ENCODE data around the gene ALDH3A2.

Gene ALDH3A2

DNA sequence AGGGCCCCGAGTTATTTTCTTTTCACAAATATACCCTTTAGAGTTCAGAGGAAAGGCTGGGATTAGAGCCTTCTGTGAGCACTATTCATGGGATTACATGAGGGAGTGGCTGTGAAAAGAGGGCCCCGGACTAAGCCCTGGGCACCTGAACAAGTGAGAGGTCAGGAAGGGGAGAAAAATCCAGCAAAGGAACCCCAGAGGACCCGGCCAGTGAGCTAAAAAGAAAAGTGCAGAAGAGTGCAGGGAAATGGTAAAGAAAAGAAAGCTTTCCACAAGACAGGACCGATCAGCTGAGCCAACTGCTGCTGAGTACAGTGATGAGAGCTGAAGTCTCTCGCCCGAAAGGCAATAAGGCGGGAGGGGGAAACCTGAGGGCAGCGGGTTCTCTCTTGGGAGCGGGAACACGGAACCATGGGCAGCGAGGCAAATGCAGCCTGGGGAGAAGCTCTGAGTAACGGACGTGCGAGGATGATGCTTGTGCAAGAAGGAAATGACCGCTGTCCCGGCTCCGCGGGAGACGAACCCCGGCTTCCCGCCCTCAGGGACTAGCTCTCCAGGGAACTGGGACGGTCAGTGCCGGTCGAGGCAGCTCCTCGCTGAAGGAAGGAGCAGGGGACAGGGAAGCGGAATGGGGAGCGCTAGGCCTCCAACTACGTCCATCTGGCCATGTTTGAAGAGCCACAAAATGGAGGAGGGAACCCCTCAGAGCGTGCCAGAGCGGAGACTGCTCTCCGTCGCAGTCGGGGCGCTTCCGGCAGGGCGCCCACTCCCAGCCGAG is 665 bp upstream of the ALDH3A2 start:
- Histone ChIP-seq H3K4me1 (ENCODE audit: control extremely low read depth in 1 of 4, control insufficient read depth in 4 of 4, insufficient read depth in 4 of 4, low read length in 3 of 4) (peaks cover 10 to 32% (median 28%) of the 10 kb centered on the region in 4 experiments), H3K27ac (ENCODE audit: insufficient read depth in 1 of 2, low read depth in 1 of 2, low read length in 2 of 2, poor library complexity in 1 of 2, severe bottlenecking in 2 of 2) (peak overlapping the region in 1 of 2 experiments; percentile 25), H3K36me3 (ENCODE audit: control insufficient read depth in 4 of 4, insufficient read depth in 4 of 4, low read length in 3 of 4) (peaks cover 0 to 5% (median 0%) of the 10 kb centered on the region in 4 experiments), H3K4me3 (ENCODE audit: control insufficient read depth in 1 of 7, extremely low read depth in 1 of 7, insufficient read depth in 4 of 7, low read depth in 2 of 7, low read length in 6 of 7) (peak overlapping the region; percentile 28 to 89 (median 80)), H3K9me3 (ENCODE audit: control extremely low read depth in 1 of 5, control insufficient read depth in 4 of 5, insufficient read depth in 2 of 5, low read depth in 1 of 5, low read length in 4 of 5) (no peaks in the 10 kb centered on the region), H3K27me3 (replicated peaks in 2 of 5; ENCODE audit: control insufficient read depth in 4 of 5, insufficient read depth in 5 of 5, low read length in 4 of 5) (no peaks in the 10 kb centered on the region)
- WGBS (ENCODE audit: insufficient coverage): 3% methylated on average over 36 of the region's 37 CpGs
- CTCF ChIA-PET: interaction anchor here (0.9 to 2.4 kb wide), 10 partner anchors 12 to 285 kb away, joined by 3 to 13 read pairs (median 3); partner anchors contain the start of gene B9D1
- POLR2A ChIA-PET: interaction anchor here (1.1 kb wide), 1 partner anchor 24 kb away, joined by 4 read pairs; no protein-coding TSS in a partner anchor
- peak in 2 of 3 donors; percentile 39 to 58 for DNase-seq

DNA sequence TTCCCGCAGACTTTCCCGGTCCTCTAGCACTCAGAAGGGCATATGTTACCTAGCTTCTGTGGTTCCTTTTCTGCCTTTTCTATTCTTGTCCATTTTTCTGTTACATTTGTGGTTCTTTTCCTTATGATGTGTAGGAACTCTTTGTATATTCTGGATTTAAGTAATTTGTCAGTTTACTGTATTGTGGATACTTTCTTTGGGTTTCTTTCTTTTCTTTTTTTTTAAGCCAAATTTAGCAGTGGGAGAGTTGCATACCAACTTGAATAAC is 657 bp downstream of the ALDH3A2 start:
- peaks cover 0 to 6% (median 4%) of the 10 kb centered on the region in 4 experiments for H3K36me3 ChIP-seq (ENCODE audit: control insufficient read depth in 4 of 4, insufficient read depth in 4 of 4, low read length in 3 of 4)
- no peaks in the 10 kb centered on the region for H3K27me3 ChIP-seq (replicated peaks in 2 of 5; ENCODE audit: control insufficient read depth in 4 of 5, insufficient read depth in 5 of 5, low read length in 4 of 5)
- 6% methylated on average over 2 of the region's 2 CpGs for WGBS (ENCODE audit: insufficient coverage)
- no peaks in the 10 kb centered on the region for H3K9me3 ChIP-seq (ENCODE audit: control extremely low read depth in 1 of 5, control insufficient read depth in 4 of 5, insufficient read depth in 2 of 5, low read depth in 1 of 5, low read length in 4 of 5)
- DNase-seq: no peak
- ChIA-PET CTCF (interaction anchor here (0.6 to 1.8 kb wide), 4 partner anchors 13 to 136 kb away, joined by 3 to 7 read pairs (median 3); no protein-coding TSS in a partner anchor), POLR2A (interaction anchor here (0.8 to 1.0 kb wide), 2 partner anchors 8 to 21 kb away, joined by 3 read pairs; no protein-coding TSS in a partner anchor)
- H3K27ac ChIP-seq (ENCODE audit: insufficient read depth in 1 of 2, low read depth in 1 of 2, low read length in 2 of 2, poor library complexity in 1 of 2, severe bottlenecking in 2 of 2): no peak overlapping the region
- H3K4me3 ChIP-seq (ENCODE audit: control insufficient read depth in 1 of 7, extremely low read depth in 1 of 7, insufficient read depth in 4 of 7, low read depth in 2 of 7, low read length in 6 of 7): peak overlapping the region; percentile 28 to 89 (median 80)
- H3K4me1 ChIP-seq (ENCODE audit: control extremely low read depth in 1 of 4, control insufficient read depth in 4 of 4, insufficient read depth in 4 of 4, low read length in 3 of 4): peaks cover 10 to 32% (median 28%) of the 10 kb centered on the region in 4 experiments

DNA sequence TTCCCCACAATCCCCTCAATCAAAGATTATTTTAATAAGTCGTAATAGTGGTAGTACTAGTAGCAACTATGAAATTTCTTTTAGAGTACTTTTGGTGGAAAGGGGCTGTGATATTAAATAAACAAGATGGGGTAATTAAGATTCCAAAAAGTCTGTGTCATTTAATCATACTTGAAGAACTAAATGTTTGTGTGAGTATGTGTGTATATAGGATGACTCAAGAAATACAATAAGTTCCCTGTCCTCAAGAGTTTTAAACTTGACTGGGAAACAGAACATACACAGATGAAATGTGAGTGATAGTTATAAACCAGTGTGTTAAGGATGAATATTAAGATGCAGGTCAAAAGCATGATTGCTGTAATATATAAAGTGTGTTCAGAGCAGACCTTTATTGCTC is 2.3 kb downstream of the ALDH3A2 start:
- DNase-seq: no peak
- Histone ChIP-seq H3K27ac (ENCODE audit: insufficient read depth in 1 of 2, low read depth in 1 of 2, low read length in 2 of 2, poor library complexity in 1 of 2, severe bottlenecking in 2 of 2) (no peak overlapping the region), H3K9me3 (ENCODE audit: control extremely low read depth in 1 of 5, control insufficient read depth in 4 of 5, insufficient read depth in 2 of 5, low read depth in 1 of 5, low read length in 4 of 5) (no peaks in the 10 kb centered on the region), H3K4me1 (ENCODE audit: control extremely low read depth in 1 of 4, control insufficient read depth in 4 of 4, insufficient read depth in 4 of 4, low read length in 3 of 4) (peaks cover 10 to 32% (median 29%) of the 10 kb centered on the region in 4 experiments), H3K27me3 (replicated peaks in 2 of 5; ENCODE audit: control insufficient read depth in 4 of 5, insufficient read depth in 5 of 5, low read length in 4 of 5) (no peaks in the 10 kb centered on the region), H3K36me3 (ENCODE audit: control insufficient read depth in 4 of 4, insufficient read depth in 4 of 4, low read length in 3 of 4) (peaks cover 3 to 21% (median 6%) of the 10 kb centered on the region in 4 experiments), H3K4me3 (ENCODE audit: control insufficient read depth in 1 of 7, extremely low read depth in 1 of 7, insufficient read depth in 4 of 7, low read depth in 2 of 7, low read length in 6 of 7) (no peak overlapping the region)
- ChIA-PET CTCF (no interaction called here), POLR2A (no interaction called here)
- no CpG with 5 or more reads among the region's 1 CpG for WGBS (ENCODE audit: insufficient coverage)

DNA sequence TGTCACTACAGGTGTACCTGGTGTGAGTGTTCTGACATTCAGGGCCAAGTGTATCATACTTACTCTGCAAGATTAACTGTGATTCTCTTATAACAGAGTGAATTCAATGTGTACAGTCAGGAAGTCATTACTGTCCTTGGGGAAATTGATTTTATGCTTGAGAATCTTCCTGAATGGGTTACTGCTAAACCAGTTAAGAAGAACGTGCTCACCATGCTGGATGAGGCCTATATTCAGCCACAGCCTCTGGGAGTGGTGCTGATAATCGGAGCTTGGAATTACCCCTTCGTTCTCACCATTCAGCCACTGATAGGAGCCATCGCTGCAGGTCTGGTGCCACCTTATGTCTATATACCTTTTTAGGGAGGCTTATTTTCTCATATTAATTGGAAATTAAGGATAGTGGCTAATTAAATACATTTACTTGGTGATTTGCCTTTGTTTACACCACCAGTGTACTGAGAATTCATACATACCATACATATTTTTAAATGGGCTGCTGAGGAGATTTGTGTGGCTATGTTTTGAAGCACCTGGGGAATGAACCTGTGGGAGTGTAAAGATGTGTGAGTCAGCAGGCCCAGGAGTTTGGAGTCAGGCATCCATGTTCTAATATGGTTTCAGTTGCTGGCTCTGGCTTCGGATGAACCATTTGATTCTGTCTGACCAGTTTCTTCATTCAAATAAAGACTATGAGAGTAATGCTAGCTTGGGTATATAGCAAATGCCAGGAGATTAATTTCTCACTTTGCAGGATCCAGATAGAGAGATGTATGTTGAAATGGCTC is 3.1 kb downstream of the ALDH3A2 start:
- 96% methylated on average over 3 of the region's 5 CpGs for WGBS (ENCODE audit: insufficient coverage)
- POLR2A ChIA-PET: no interaction called here
- no peak overlapping the region for H3K4me3 ChIP-seq (ENCODE audit: control insufficient read depth in 1 of 7, extremely low read depth in 1 of 7, insufficient read depth in 4 of 7, low read depth in 2 of 7, low read length in 6 of 7)
- H3K36me3 ChIP-seq (ENCODE audit: control insufficient read depth in 4 of 4, insufficient read depth in 4 of 4, low read length in 3 of 4): peaks cover 4 to 29% (median 7%) of the 10 kb centered on the region in 4 experiments
- CTCF ChIA-PET: interaction anchor here (0.5 kb wide), 1 partner anchor 10 kb away, joined by 4 read pairs; no protein-coding TSS in a partner anchor
- H3K27me3 ChIP-seq (replicated peaks in 2 of 5; ENCODE audit: control insufficient read depth in 4 of 5, insufficient read depth in 5 of 5, low read length in 4 of 5): no peaks in the 10 kb centered on the region
- H3K4me1 ChIP-seq (ENCODE audit: control extremely low read depth in 1 of 4, control insufficient read depth in 4 of 4, insufficient read depth in 4 of 4, low read length in 3 of 4): peaks cover 10 to 36% (median 32%) of the 10 kb centered on the region in 4 experiments
- H3K9me3 ChIP-seq (ENCODE audit: control extremely low read depth in 1 of 5, control insufficient read depth in 4 of 5, insufficient read depth in 2 of 5, low read depth in 1 of 5, low read length in 4 of 5): no peaks in the 10 kb centered on the region
- no peak for DNase-seq
- H3K27ac ChIP-seq (ENCODE audit: insufficient read depth in 1 of 2, low read depth in 1 of 2, low read length in 2 of 2, poor library complexity in 1 of 2, severe bottlenecking in 2 of 2): no peak overlapping the region

DNA sequence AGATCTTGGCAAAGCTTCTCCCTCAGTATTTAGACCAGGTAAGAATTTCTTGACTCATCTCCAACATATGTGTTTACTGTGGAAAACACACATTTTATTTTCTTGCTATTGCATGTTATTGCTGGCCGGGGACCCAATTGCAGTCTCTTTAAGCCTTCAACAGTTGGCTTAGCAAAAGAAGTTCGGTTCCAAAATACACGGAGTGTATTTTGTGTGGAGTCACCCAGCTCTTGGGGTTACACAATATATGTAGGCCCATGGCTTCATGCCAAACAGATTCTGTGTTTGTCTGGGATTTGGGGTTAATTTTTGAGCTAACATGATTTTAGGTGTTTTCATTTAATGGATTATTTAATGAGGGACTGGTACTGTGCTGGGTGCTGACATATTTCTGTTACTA is 4.0 kb downstream of the ALDH3A2 start:
- DNase-seq: no peak
- no peaks in the 10 kb centered on the region for H3K9me3 ChIP-seq (ENCODE audit: control extremely low read depth in 1 of 5, control insufficient read depth in 4 of 5, insufficient read depth in 2 of 5, low read depth in 1 of 5, low read length in 4 of 5)
- H3K27me3 ChIP-seq (replicated peaks in 2 of 5; ENCODE audit: control insufficient read depth in 4 of 5, insufficient read depth in 5 of 5, low read length in 4 of 5): no peaks in the 10 kb centered on the region
- no peak overlapping the region for H3K4me3 ChIP-seq (ENCODE audit: control insufficient read depth in 1 of 7, extremely low read depth in 1 of 7, insufficient read depth in 4 of 7, low read depth in 2 of 7, low read length in 6 of 7)
- no peak overlapping the region for H3K27ac ChIP-seq (ENCODE audit: insufficient read depth in 1 of 2, low read depth in 1 of 2, low read length in 2 of 2, poor library complexity in 1 of 2, severe bottlenecking in 2 of 2)
- peaks cover 4 to 37% (median 24%) of the 10 kb centered on the region in 4 experiments for H3K4me1 ChIP-seq (ENCODE audit: control extremely low read depth in 1 of 4, control insufficient read depth in 4 of 4, insufficient read depth in 4 of 4, low read length in 3 of 4)
- POLR2A ChIA-PET: interaction anchor here (0.6 kb wide), 1 partner anchor 30 kb away, joined by 3 read pairs; no protein-coding TSS in a partner anchor
- CTCF ChIA-PET: no interaction called here
- WGBS (ENCODE audit: insufficient coverage): 100% methylated on average over 3 of the region's 3 CpGs
- peaks cover 4 to 30% (median 7%) of the 10 kb centered on the region in 4 experiments for H3K36me3 ChIP-seq (ENCODE audit: control insufficient read depth in 4 of 4, insufficient read depth in 4 of 4, low read length in 3 of 4)

DNA sequence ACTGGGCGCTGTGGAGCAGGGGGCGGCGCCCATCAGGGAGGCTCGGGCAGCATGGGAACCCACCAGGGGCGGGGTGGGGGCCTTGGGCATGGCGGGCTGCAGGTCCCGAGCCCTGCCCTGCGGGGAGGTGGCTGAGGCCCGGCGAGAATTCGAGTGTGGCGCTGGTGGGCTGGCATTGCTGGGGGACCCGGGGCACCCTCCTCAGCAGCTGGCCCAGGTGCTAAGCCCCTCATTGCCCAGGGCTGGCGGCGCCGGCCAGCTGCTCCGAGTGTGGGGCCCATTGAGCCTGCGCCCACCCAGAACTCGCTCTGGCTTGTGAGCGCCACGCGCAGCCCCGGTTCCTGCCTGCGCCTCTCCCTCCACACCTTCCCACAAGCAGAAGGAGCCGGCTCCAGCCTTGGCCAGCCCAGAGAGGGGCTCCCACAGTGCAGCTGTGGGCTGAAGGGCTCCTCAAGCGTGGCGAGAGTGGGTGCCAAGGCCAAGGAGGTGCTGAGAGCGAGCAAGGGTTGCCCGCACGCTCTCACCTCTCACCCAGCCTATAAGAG is 5.9 kb downstream of the ALDH3A2 start:
- peaks cover 4 to 39% (median 7%) of the 10 kb centered on the region in 4 experiments for H3K36me3 ChIP-seq (ENCODE audit: control insufficient read depth in 4 of 4, insufficient read depth in 4 of 4, low read length in 3 of 4)
- H3K9me3 ChIP-seq (ENCODE audit: control extremely low read depth in 1 of 5, control insufficient read depth in 4 of 5, insufficient read depth in 2 of 5, low read depth in 1 of 5, low read length in 4 of 5): no peaks in the 10 kb centered on the region
- 96% methylated on average over 23 of the region's 30 CpGs for WGBS (ENCODE audit: insufficient coverage)
- no peak overlapping the region for H3K4me3 ChIP-seq (ENCODE audit: control insufficient read depth in 1 of 7, extremely low read depth in 1 of 7, insufficient read depth in 4 of 7, low read depth in 2 of 7, low read length in 6 of 7)
- ChIA-PET POLR2A (no interaction called here), CTCF (no interaction called here)
- DNase-seq: peak in 1 of 3 donors; percentile 2
- H3K27me3 ChIP-seq (replicated peaks in 2 of 5; ENCODE audit: control insufficient read depth in 4 of 5, insufficient read depth in 5 of 5, low read length in 4 of 5): no peaks in the 10 kb centered on the region
- no peak overlapping the region for H3K27ac ChIP-seq (ENCODE audit: insufficient read depth in 1 of 2, low read depth in 1 of 2, low read length in 2 of 2, poor library complexity in 1 of 2, severe bottlenecking in 2 of 2)
- H3K4me1 ChIP-seq (ENCODE audit: control extremely low read depth in 1 of 4, control insufficient read depth in 4 of 4, insufficient read depth in 4 of 4, low read length in 3 of 4): peaks cover 0 to 21% (median 7%) of the 10 kb centered on the region in 4 experiments
